NCI-H748 (cell line): ENCODE results near the gene ABCD2.
"Not testable (repeated sequence)": the region's sequence is repeated elsewhere in the genome, so short reads cannot be mapped to it uniquely, and the experiment has no call there.

Experiments
- DNase-seq: peaks from one replicate; lab custom pipeline; 2025; ENCODE audit not compliant: unreplicated experiment; lab: John Stamatoyannopoulos, UW

ABCD2 gene

DNA sequence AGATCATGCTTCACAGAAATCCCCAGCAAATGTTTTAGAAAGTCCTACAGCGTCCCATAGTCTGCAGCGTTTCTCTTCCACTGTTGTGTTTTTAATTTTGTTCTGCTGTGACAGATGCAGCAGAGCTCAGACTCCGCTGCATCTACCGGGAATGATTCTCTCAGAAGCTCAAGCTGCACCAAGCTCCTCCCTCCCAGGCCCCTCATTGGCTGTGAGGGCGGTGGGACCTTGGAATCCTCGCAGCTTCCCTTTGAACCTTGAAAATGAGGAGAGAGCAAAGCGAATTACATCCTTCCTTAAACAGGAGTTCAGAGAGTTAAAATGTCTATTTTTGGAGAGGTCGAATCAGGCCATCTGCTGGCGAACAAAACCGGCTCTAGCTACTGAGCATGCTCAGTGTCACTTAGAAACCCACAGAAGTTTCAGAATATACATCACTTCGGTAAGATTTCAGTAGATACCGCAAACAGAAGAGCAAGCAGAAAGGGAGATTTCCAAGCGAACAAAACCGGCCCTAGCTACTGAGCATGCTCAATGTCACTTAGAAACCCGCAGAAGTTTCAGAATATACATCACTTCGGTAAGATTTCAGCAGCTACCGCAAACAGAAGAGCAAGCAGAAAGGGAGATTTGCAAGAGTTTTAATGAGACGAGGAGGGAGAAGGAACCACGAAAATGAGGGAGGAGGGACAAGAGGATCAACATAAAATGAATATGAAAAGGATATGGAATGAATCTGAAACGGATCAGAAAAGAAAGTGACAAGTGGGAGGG lies at the start of gene ABCD2:
TSS of gene ABCD2 (minus strand) at position 144 of the 774 bp plus-strand sequence. CDS start 188 bp downstream, outside the sequence.
- DNase-seq, result peak; percentile 77

DNA sequence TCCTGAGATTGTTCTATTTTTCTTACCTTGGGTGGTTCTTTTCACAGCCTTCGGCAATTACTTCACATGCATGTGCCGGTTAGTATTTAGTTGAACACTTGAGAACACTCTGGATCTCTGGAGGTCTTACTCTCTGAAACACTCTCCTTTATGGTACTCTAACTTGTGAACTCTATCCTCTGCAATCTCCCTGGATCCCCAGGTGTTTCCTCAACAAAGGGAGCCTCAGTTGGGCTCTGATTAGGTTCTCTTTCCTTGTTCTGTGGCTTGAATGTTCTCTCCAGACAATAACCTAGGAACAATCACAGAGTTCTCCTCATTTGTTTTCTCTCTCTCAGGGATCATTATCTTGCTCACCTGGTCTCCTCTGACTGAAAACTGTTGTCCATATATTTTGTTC lies 40.5 kb upstream of the ABCD2 start:
- no peak for DNase-seq

- DNase-seq, result no peak
These were observed 27.8 kb upstream of the ABCD2 start for GRCh38 chr12:39647383-39647782.

DNA sequence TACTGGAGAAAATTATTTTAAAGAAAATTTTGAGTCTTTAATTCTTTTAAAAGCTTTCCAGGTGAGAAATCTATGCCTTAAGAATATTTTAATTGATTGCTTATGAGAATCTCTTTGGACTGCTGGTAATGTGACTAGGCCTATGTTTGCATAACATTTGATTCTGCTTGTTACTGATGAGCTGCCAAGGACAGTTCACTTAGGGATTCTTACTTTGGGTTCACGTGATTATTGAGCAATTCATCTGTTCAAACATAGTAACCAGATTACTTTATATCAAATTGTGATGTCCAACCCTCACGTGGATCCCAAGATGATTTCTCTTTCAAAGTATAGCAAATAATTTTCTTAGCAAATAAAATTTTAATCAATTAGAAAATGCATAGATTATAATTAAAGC lies 27.4 kb upstream of the ABCD2 start:
- DNase-seq, result no peak

DNA sequence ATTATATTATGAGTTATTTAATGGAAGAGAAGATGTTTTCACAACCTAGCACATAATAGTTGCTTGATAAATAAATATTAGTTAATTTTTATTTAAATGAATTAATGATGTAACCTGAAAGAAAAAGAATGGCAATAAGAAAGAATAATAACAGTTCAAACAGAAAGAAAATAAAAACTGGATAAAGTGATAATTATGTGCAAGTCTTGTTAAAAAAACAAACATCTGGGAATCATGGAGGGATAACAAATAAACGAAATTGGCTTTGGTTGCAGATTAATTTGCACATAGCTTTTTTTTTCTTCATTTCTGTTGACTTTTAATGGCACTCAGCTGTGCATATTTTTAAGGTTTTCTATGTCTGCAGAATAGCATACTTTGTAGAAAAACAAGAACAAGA lies 23.4 kb upstream of the ABCD2 start:
- DNase-seq, result no peak

GRCh38 chr12:39638840-39639239 lies 19.2 kb upstream of the ABCD2 start:
- no peak for DNase-seq

DNA sequence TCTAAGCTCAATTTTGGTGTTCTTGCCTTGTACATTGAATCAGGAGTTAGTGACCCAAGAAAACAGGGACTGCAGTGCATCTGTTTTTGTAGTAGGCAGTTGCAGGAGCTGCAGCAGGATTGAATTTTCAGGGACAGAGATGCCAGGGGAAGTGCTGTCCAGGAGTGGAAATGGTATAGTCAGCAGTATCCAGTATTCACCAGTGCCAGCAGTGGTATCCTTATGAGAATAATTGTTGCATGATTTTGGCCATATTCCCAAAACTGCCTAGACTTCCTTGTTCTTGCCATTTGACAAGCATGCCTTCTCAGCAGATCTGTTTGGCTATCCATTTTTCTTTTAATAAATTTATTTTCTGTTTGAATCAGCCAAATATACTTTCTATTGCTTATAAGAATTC lies 18.6 kb upstream of the ABCD2 start:
- DNase-seq, result no peak

DNA sequence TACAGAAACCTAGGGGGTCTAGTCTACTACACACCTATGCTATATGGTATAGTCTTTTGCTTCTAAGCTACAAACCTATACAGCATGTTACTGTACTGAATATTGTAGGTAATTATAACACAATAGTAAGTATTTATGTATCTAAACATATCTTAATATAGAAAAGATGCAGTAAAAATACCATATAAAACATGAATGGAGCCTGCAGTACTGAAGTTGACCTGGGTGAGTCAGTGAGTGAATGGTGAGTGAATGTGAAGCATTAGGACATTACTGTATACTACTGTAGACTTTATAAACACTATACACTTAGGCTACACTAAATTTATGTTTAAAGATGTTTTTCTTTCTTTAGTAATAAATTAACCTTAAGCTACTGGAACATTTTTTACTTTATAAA lies 13.1 kb upstream of the ABCD2 start:
- no peak for DNase-seq

- no peak for DNase-seq
These were observed 9.2 kb upstream of the ABCD2 start for GRCh38 chr12:39628836-39629235.

DNA sequence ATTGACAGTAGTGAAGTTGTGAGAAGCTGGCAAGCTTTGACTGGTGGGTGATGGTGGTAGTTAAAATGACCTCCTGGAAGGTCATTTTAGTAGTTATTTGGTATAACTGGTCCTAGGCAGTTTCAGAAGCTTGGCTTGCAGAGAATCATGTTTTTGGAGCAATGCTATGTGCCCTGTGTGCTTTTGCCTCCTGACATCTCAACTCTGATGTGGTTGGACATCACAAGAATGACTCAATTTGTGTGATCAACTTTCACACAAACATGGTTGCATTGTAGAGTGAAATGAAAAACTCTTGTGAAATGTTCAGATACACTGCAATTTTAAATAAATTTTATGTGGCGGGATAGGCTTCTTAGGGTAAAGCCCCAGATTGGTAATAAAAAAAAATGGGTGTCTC lies 8.3 kb upstream of the ABCD2 start:
- no peak for DNase-seq

- DNase-seq, result peak; percentile 7
These were observed 6.6 kb upstream of the ABCD2 start for GRCh38 chr12:39626033-39626814.

- no peak for DNase-seq
These were observed 4.3 kb upstream of the ABCD2 start for GRCh38 chr12:39623919-39624318.

DNA sequence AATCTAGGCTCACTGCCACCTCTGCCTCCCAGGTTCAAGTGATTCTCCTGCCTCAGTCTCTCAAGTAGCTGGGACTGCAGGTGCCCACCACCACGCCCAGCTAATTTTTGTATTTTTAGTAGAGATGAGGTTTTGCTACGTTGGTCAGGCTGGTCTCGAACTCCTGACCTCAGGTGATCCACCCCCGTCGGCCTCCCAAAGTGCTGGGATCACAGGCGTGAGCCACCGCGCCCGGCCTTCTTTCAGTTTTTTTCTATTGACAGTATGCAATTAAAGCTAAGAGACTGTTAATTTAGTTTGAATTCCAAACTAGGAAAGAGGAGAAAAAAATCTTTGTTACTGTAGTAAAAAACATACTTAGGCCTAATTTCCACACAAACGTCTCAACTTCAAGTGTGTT lies 3.6 kb upstream of the ABCD2 start:
- not testable (repeated sequence) for DNase-seq

DNA sequence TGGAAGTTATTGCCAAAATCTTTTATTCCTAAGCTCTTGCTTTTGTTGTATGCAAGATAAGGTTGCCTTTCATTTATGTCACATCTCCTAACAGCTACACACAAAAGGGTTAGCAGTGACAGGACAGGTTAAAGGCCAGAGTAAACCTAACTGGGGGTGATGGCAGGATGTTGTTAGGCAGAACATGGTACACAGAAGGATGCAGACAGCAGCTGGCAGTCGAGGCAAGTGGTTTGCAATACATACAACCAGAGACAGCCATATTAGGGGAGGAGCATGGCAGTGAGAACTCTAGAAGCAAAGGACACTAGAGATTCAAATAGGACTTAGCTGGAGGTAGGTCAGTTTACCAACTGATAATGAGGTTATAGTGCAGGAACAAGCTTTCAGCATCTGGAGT lies 2.7 kb upstream of the ABCD2 start:
- no peak for DNase-seq

- no peak for DNase-seq
These were observed 2.1 kb upstream of the ABCD2 start for GRCh38 chr12:39621670-39622069.

DNA sequence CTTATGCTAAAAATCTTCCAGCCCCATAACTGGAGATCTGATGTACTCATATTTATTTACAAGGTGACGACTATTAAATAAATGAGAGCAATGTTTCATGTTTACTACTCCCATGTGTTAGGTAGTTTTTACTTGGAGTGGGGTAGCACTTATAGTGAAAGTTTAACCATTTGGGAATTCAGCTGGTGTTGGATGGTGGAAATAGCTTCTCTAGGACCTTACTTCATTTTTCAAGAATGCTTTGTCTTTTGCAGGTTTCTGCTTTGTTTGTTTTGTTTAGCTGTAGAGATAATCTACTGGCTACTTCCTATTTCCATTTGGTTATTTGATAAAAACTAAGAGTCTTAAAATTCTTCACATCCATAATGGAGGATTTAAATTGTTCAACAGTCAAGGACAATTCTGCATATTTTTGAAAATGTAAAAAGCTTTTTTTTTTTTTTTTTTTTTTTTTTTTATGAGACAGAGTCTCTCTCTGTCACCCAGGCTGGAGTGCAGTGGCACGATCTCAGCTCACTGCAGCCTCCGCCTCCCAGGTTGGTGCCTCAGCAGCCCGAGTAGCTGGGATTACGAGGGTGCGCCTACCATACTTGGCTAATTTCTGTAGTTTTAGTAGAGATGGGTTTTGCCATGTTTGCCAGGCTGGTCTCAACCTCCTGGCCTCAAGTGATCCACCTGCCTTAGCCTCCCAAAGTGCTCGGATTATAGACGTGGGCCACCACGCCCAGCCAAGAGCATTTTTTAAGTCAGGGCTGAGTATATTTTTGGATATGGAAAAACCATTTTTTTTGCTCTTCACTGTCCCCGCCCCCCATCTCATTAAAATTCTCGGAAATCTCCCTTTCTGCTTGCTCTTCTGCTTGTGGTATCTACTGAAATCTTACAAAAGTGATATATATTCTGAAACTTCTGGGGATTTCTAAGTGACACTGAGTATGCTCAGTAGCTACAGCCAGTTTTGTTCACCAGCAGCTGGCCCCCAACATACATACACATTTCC lies 1.4 kb upstream of the ABCD2 start:
- DNase-seq, result no peak

DNA sequence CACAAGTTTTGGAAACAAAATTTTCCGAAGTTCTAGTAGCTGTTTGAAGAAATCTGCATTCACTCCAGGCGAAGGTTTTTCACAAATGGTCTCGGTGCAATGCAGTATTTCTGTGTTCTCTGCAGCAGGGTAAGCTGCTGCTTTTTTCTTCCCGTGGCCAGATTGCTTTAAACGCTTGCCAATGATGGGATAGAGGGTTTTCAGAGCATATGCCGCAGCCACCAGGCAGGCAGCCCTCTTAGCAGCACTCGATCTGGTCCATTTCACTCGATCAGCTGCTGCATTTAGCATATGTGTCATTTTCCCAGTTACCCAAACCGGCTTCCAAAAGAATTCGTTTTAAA lies 315 bp downstream of the ABCD2 start:
- peak; percentile 40 for DNase-seq

GRCh38 chr12:39618701-39619100 lies 902 bp downstream of the ABCD2 start:
- DNase-seq, result no peak

DNA sequence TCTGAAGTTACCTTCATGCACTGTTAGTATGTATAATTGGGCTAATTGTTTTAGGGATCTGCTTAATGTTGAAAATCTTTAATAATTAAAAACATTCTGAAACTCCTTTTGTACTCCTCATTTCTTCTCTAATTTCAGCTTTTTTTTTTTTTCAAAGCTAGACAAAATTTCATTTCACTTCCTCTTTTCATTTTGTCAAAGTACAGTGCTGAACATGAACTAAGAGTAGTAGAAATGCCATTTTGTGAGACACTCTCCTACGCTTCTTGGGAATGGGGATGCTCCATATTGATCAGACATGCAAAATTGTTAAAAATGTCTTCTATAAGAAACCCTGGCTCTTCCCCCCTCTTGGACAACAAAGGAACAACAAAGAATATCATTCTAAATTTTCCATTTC lies 1.7 kb downstream of the ABCD2 start:
- no peak for DNase-seq

GRCh38 chr12:39616666-39617065 lies 2.9 kb downstream of the ABCD2 start:
- no peak for DNase-seq

DNA sequence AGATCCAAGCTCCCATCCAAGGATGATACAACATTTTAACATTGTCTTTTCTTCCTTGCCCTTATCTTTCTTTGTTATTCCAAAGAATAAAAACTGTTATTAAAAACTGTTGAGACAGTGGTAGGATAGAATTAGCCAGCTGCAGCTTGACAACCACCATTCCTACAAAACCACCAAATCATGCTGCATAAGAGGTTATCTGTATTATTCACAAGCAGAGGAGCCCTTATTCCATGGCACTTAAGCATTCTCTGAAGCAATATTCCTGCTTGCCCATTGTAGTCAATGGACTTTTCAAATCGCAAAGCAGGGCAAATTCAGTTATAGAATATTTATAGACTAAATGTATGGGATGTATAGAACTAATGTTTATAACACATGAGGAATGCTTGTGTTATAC lies 3.4 kb downstream of the ABCD2 start:
- DNase-seq, result no peak
